GM19240 (cell line): ENCODE measurements around the gene AFF2.
"Not testable (repeated sequence)": the region's sequence is repeated elsewhere in the genome, so short reads cannot be mapped to it uniquely, and the experiment has no call there.

Experiments used
- DNase-seq: peaks from one replicate; pipeline ENCODE4 v3.0.0; 2011; ENCODE audit warnings: low spot score; ENCODE audit not compliant: insufficient read length

The AFF2 gene

GRCh38 chrX:148825696-148826095 lies 325.3 kb downstream of the AFF2 start:
- no peak for DNase-seq

- no peak for DNase-seq
Measured at GRCh38 chrX:148836741-148837140, 336.3 kb downstream of the AFF2 start.

GRCh38 chrX:148850631-148851030 lies 350.2 kb downstream of the AFF2 start:
- no peak for DNase-seq

GRCh38 chrX:148854306-148854705 lies 353.9 kb downstream of the AFF2 start:
- no peak for DNase-seq

GRCh38 chrX:148856505-148856904 lies 356.1 kb downstream of the AFF2 start:
- no peak for DNase-seq

GRCh38 chrX:148865277-148866210 lies 365.1 kb downstream of the AFF2 start:
- no peak for DNase-seq

- DNase-seq = no peak
Measured at GRCh38 chrX:148867596-148867995, 367.2 kb downstream of the AFF2 start.

GRCh38 chrX:148871422-148872160 lies 371.2 kb downstream of the AFF2 start:
- DNase-seq = no peak

- no peak for DNase-seq
Measured at GRCh38 chrX:148872161-148872535, 371.7 kb downstream of the AFF2 start.

- no peak for DNase-seq
Measured at GRCh38 chrX:148872881-148873280, 372.5 kb downstream of the AFF2 start.

GRCh38 chrX:148874636-148875246 lies 374.3 kb downstream of the AFF2 start:
- no peak for DNase-seq

- DNase-seq = no peak
Measured at GRCh38 chrX:148878371-148878770, 378.0 kb downstream of the AFF2 start.

- DNase-seq = no peak
Measured at GRCh38 chrX:148885203-148885602, 384.8 kb downstream of the AFF2 start.

- DNase-seq = no peak
Measured at GRCh38 chrX:148893395-148893794, 393.0 kb downstream of the AFF2 start.

- no peak for DNase-seq
Measured at GRCh38 chrX:148902581-148902980, 402.2 kb downstream of the AFF2 start.

- no peak for DNase-seq
Measured at GRCh38 chrX:148903176-148903575, 402.8 kb downstream of the AFF2 start.

- DNase-seq = no peak
Measured at GRCh38 chrX:148904421-148905111, 404.1 kb downstream of the AFF2 start.

GRCh38 chrX:148905400-148905799 lies 405.0 kb downstream of the AFF2 start:
- no peak for DNase-seq

- not testable (repeated sequence) for DNase-seq
Measured at GRCh38 chrX:148906628-148907027, 406.2 kb downstream of the AFF2 start.

GRCh38 chrX:148909758-148910157 lies 409.3 kb downstream of the AFF2 start:
- no peak for DNase-seq

- no peak for DNase-seq
Measured at GRCh38 chrX:148913971-148914370, 413.6 kb downstream of the AFF2 start.
